ENCODE data around the gene VMA21.

DNA sequence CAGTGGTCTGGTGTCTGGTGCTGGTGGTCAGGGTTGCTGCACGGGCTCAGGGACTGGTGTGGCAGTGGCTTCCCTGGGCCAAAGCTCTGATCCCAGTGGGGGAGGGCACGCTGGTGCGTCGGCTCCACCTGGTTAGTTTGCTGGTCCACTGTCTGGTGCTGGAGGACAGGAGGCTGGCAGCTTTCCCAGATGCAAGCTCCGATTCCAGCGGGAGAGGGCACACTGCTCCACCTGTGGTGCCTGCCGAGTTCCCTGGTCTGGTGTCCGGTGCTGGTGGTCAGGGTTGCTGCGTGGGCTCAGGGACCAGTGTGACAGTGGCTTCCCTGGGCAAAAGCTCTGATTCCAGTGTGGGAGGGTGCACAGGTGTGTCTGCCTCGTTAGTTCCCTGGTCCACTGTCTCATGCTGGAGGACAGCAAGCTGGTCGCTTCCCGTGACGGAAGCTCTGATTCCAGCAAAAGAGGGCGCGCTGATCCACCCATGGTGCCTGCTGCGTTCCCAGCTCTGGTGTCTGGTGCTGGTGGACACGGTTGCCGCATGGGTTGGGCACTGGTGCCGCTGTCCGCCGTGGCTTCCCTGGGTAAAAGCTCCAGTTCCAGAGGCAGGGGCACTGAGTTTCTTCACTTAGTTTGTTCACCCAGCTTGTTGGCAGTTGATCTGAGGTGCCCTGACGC, 5.8 kb downstream of the VMA21 start:
- TF ChIP-seq, protein P1, sequence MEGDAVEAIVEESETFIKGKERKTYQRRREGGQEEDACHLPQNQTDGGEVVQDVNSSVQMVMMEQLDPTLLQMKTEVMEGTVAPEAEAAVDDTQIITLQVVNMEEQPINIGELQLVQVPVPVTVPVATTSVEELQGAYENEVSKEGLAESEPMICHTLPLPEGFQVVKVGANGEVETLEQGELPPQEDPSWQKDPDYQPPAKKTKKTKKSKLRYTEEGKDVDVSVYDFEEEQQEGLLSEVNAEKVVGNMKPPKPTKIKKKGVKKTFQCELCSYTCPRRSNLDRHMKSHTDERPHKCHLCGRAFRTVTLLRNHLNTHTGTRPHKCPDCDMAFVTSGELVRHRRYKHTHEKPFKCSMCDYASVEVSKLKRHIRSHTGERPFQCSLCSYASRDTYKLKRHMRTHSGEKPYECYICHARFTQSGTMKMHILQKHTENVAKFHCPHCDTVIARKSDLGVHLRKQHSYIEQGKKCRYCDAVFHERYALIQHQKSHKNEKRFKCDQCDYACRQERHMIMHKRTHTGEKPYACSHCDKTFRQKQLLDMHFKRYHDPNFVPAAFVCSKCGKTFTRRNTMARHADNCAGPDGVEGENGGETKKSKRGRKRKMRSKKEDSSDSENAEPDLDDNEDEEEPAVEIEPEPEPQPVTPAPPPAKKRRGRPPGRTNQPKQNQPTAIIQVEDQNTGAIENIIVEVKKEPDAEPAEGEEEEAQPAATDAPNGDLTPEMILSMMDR (IDR thresholded peaks at IDR 0.05 in 2 of 3, conservative IDR thresholded peaks at IDR 0.05 in 1 of 3; ENCODE audit: control insufficient read depth in 2 of 3, extremely low read depth in 1 of 3, insufficient read depth in 1 of 3, low read depth in 3 of 3, low read length in 3 of 3): no peak
- TF ChIP-seq MEF2B (IDR thresholded peaks at IDR 0.05; ENCODE audit: partially characterized antibody, poor library complexity, severe bottlenecking) (no peak), RB1 (IDR thresholded peaks at IDR 0.05; ENCODE audit: borderline replicate concordance) (no peak), POU2F2 (IDR thresholded peaks at IDR 0.05; ENCODE audit: borderline replicate concordance, low read depth, low read length) (no peak), POLR2A (IDR thresholded peaks at IDR 0.05; ENCODE audit: low read depth, low read length) (no peak), DPF2 (IDR thresholded peaks at IDR 0.05) (no peak), PAX5 (IDR thresholded peaks at IDR 0.05; ENCODE audit: borderline replicate concordance, low read depth, low read length) (no peak), GATAD2B (conservative IDR thresholded peaks at IDR 0.05; ENCODE audit: low read depth) (no peak), CEBPB (IDR thresholded peaks at IDR 0.05; ENCODE audit: borderline replicate concordance in 1 of 2, low read depth in 2 of 2, low read length in 2 of 2) (no peak)
- TF ChIP-seq, protein P2, sequence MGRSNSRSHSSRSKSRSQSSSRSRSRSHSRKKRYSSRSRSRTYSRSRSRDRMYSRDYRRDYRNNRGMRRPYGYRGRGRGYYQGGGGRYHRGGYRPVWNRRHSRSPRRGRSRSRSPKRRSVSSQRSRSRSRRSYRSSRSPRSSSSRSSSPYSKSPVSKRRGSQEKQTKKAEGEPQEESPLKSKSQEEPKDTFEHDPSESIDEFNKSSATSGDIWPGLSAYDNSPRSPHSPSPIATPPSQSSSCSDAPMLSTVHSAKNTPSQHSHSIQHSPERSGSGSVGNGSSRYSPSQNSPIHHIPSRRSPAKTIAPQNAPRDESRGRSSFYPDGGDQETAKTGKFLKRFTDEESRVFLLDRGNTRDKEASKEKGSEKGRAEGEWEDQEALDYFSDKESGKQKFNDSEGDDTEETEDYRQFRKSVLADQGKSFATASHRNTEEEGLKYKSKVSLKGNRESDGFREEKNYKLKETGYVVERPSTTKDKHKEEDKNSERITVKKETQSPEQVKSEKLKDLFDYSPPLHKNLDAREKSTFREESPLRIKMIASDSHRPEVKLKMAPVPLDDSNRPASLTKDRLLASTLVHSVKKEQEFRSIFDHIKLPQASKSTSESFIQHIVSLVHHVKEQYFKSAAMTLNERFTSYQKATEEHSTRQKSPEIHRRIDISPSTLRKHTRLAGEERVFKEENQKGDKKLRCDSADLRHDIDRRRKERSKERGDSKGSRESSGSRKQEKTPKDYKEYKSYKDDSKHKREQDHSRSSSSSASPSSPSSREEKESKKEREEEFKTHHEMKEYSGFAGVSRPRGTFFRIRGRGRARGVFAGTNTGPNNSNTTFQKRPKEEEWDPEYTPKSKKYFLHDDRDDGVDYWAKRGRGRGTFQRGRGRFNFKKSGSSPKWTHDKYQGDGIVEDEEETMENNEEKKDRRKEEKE (IDR thresholded peaks at IDR 0.05): no peak
- TF ChIP-seq, protein P3, sequence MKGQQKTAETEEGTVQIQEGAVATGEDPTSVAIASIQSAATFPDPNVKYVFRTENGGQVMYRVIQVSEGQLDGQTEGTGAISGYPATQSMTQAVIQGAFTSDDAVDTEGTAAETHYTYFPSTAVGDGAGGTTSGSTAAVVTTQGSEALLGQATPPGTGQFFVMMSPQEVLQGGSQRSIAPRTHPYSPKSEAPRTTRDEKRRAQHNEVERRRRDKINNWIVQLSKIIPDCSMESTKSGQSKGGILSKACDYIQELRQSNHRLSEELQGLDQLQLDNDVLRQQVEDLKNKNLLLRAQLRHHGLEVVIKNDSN (IDR thresholded peaks at IDR 0.05; ENCODE audit: borderline replicate concordance, extremely low read length, insufficient read depth, low read depth, low read length): no peak
- TF ChIP-seq, protein P4, sequence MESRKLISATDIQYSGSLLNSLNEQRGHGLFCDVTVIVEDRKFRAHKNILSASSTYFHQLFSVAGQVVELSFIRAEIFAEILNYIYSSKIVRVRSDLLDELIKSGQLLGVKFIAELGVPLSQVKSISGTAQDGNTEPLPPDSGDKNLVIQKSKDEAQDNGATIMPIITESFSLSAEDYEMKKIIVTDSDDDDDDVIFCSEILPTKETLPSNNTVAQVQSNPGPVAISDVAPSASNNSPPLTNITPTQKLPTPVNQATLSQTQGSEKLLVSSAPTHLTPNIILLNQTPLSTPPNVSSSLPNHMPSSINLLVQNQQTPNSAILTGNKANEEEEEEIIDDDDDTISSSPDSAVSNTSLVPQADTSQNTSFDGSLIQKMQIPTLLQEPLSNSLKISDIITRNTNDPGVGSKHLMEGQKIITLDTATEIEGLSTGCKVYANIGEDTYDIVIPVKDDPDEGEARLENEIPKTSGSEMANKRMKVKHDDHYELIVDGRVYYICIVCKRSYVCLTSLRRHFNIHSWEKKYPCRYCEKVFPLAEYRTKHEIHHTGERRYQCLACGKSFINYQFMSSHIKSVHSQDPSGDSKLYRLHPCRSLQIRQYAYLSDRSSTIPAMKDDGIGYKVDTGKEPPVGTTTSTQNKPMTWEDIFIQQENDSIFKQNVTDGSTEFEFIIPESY (IDR thresholded peaks at IDR 0.05): no peak

Data from GM12878 (cell line).